ENCODE results near the gene PPP1R36.

PPP1R36 gene

GRCh38 chr14:64531567-64531966 lies 18.2 kb upstream of the PPP1R36 start:
- H3K36me3 ChIP-seq: no peaks in the 10 kb centered on the region
- TF ChIP-seq, protein P1, sequence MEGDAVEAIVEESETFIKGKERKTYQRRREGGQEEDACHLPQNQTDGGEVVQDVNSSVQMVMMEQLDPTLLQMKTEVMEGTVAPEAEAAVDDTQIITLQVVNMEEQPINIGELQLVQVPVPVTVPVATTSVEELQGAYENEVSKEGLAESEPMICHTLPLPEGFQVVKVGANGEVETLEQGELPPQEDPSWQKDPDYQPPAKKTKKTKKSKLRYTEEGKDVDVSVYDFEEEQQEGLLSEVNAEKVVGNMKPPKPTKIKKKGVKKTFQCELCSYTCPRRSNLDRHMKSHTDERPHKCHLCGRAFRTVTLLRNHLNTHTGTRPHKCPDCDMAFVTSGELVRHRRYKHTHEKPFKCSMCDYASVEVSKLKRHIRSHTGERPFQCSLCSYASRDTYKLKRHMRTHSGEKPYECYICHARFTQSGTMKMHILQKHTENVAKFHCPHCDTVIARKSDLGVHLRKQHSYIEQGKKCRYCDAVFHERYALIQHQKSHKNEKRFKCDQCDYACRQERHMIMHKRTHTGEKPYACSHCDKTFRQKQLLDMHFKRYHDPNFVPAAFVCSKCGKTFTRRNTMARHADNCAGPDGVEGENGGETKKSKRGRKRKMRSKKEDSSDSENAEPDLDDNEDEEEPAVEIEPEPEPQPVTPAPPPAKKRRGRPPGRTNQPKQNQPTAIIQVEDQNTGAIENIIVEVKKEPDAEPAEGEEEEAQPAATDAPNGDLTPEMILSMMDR (IDR thresholded peaks at IDR 0.05; ENCODE audit: low read depth, low read length): no peak
- no peaks in the 10 kb centered on the region for H3K27me3 ChIP-seq (ENCODE audit: insufficient read depth, low read depth, severe bottlenecking)

GRCh38 chr14:64536488-64537245 lies 13.1 kb upstream of the PPP1R36 start:
- Histone ChIP-seq H3K9me3 (ENCODE audit: severe bottlenecking) (peaks cover 7% of the 10 kb centered on the region), H3K27ac (no peak overlapping the region), H3K4me3 (ENCODE audit: low read depth, low read length) (no peak overlapping the region), H3K36me3 (no peaks in the 10 kb centered on the region), H3K27me3 (ENCODE audit: insufficient read depth, low read depth, severe bottlenecking) (no peaks in the 10 kb centered on the region)
- DNase-seq: no peak
- TF ChIP-seq, protein P1 (IDR thresholded peaks at IDR 0.05; ENCODE audit: low read depth, low read length): no peak

More at GRCh38 chr14:64531567-64531966, 18.2 kb upstream of the PPP1R36 start:
- no peaks in the 10 kb centered on the region for H3K9me3 ChIP-seq (ENCODE audit: severe bottlenecking)
- no peak for DNase-seq
- H3K4me3 ChIP-seq (ENCODE audit: low read depth, low read length): no peak overlapping the region
- H3K27ac ChIP-seq: no peak overlapping the region

DNA sequence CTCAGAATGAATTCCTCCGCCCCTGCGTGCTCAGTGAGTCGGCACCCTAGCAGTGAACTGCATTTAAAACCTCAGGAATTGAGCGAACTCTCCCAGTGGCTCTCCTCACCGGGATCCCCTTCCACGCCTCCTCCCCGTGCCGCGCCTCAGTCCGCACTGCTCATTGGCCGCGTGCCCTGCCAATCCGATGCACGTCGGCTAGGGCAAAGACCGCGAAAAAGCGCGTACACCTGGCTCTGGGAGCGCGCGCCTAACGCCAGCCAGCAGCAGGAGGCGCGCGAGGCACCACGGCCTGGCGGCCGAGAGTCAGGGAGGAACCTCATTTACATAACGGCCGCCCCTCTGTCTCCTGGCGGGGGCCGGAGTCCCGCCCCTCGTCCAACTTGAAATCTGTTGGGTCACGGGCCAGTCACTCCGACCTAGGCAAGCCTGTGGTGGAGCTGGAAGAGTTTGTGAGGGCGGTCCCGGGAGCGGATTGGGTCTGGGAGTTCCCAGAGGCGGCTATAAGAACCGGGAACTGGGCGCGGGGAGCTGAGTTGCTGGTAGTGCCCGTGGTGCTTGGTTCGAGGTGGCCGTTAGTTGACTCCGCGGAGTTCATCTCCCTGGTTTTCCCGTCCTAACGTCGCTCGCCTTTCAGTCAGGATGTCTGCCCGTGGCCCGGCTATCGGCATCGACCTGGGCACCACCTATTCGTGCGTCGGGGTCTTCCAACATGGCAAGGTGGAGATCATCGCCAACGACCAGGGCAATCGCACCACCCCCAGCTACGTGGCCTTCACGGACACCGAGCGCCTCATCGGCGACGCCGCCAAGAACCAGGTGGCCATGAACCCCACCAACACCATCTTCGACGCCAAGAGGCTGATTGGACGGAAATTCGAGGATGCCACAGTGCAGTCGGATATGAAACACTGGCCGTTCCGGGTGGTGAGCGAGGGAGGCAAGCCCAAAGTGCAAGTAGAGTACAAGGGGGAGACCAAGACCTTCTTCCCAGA lies 9.3 kb upstream of the PPP1R36 start, which contains the start of gene HSPA2:
Gene HSPA2, plus strand, starts transcription at position 534 of the 995 bp plus-strand sequence. Its CDS starts 109 bp downstream, at position 643.
- Histone ChIP-seq H3K9me3 (ENCODE audit: severe bottlenecking) (peaks cover 13% of the 10 kb centered on the region), H3K4me3 (ENCODE audit: low read depth, low read length) (no peak within 1 kb of the TSS), H3K36me3 (no peaks in the 10 kb centered on the region), H3K27ac (no peak within 1 kb of the TSS), H3K27me3 (ENCODE audit: insufficient read depth, low read depth, severe bottlenecking) (no peaks in the 10 kb centered on the region)
- DNase-seq: no peak
- TF ChIP-seq, protein P1 (IDR thresholded peaks at IDR 0.05; ENCODE audit: low read depth, low read length): no peak

DNA sequence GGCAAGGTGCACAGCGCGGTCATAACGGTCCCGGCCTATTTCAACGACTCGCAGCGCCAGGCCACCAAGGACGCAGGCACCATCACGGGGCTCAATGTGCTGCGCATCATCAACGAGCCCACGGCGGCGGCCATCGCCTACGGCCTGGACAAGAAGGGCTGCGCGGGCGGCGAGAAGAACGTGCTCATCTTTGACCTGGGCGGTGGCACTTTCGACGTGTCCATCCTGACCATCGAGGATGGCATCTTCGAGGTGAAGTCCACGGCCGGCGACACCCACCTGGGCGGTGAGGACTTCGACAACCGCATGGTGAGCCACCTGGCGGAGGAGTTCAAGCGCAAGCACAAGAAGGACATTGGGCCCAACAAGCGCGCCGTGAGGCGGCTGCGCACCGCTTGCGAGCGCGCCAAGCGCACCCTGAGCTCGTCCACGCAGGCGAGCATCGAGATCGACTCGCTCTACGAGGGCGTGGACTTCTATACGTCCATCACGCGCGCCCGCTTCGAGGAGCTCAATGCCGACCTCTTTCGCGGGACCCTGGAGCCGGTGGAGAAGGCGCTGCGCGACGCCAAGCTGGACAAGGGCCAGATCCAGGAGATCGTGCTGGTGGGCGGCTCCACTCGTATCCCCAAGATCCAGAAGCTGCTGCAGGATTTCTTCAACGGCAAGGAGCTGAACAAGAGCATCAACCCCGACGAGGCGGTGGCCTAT lies 8.3 kb upstream of the PPP1R36 start:
- H3K27ac ChIP-seq: no peak overlapping the region
- no peaks in the 10 kb centered on the region for H3K27me3 ChIP-seq (ENCODE audit: insufficient read depth, low read depth, severe bottlenecking)
- no peaks in the 10 kb centered on the region for H3K36me3 ChIP-seq
- no peak overlapping the region for H3K4me3 ChIP-seq (ENCODE audit: low read depth, low read length)
- TF ChIP-seq, protein P1 (IDR thresholded peaks at IDR 0.05; ENCODE audit: low read depth, low read length): no peak
- peaks cover 13% of the 10 kb centered on the region for H3K9me3 ChIP-seq (ENCODE audit: severe bottlenecking)
- no peak for DNase-seq

GRCh38 chr14:64541972-64542835 lies 7.6 kb upstream of the PPP1R36 start:
- no peak for DNase-seq
- H3K27ac ChIP-seq: no peak overlapping the region
- TF ChIP-seq, protein P1 (IDR thresholded peaks at IDR 0.05; ENCODE audit: low read depth, low read length): no peak
- no peak overlapping the region for H3K4me3 ChIP-seq (ENCODE audit: low read depth, low read length)
- no peaks in the 10 kb centered on the region for H3K36me3 ChIP-seq
- H3K27me3 ChIP-seq (ENCODE audit: insufficient read depth, low read depth, severe bottlenecking): no peaks in the 10 kb centered on the region
- H3K9me3 ChIP-seq (ENCODE audit: severe bottlenecking): peaks cover 13% of the 10 kb centered on the region
